BJ (cell line): Measurements from ENCODE around the gene WDR88. TPM values are rescaled to one million over a fixed set of nuclear protein-coding genes. Genes with fewer than 3 reads are reported as not detected.
"Not testable (repeated sequence)": the region's sequence is repeated elsewhere in the genome, so short reads cannot be mapped to it uniquely, and the experiment has no call there.

ENCODE experiments used
- CTCF ChIA-PET: fragments of 350-600 bp; formaldehyde crosslinking; extraction: SDS; loops from one replicate; lab custom pipeline; 2021; ENCODE audit warnings: antibody characterized with exemption, inconsistent platforms; lab: Yijun Ruan, JAX
- POLR2A ChIA-PET: fragments of 300-600 bp; sonication (Branson Sonifier 250); formaldehyde crosslinking; extraction: SDS; loops from one replicate; lab custom pipeline; 2021; ENCODE audit warnings: antibody characterized with exemption; lab: Charles Lee
- DNase-seq: peaks from one replicate; pipeline ENCODE4 v3.0.0-alpha.2; 2011; ENCODE audit warnings: low read depth
- H3K27me3 ChIP-seq: 2 replicates; pipeline ENCODE4 v1.6.0; 2011; ENCODE audit warnings: low read length; ENCODE audit not compliant: control insufficient read depth, insufficient read depth
- H3K36me3 ChIP-seq: 2 replicates; pipeline ENCODE4 v1.5.1; 2011; ENCODE audit warnings: low read length; ENCODE audit not compliant: control insufficient read depth, insufficient read depth
- H3K4me3 ChIP-seq: 2 replicates; pipeline ENCODE4 v1.5.1; 2011; ENCODE audit warnings: low read depth, mild to moderate bottlenecking, control low read depth, low read length
- polyA plus RNA-seq: library from polyadenylated mRNA; depleted of rRNA; stranded (reverse); fragments of >200 nt; gene quantifications from 2 replicates; pipeline ENCODE4 v1.2.3, GENCODE V29; 2011
- TF ChIP-seq, protein P1 (sequence below): IDR thresholded peaks from 2 replicates; pipeline ENCODE4 v1.5.1; 2011; ENCODE audit warnings: low read depth, mild to moderate bottlenecking, control low read depth, inconsistent platforms, low read length, moderate library complexity; ENCODE audit not compliant: insufficient read depth

The WDR88 gene
- polyA plus RNA-seq, 1 experiment, result not detected

DNA sequence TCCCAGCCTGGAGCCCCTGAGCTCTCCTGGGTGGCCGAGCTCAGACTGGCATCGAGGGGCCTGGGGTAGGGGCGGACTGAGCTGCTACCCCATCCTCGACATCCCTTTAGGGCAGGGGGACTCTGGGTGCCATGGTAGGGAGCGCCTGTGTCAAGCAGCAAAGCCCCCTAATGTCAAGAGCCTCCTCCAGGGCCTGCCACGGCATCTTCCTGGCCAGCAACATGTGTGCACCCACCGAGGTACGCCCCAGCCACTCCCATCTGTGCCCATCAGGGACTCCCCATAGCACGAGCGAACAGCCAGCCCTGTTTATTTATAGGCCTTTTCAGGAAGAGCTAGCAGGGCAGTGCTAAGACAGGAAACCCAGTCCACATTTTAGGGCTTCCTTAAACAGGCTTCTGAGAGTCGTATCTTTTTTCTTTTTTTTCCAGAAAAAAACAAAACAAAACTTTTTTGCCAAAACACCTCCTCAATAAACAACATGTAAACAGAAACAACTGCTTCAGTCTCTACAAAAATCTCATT is 76.5 kb downstream of the WDR88 start:
- CTCF ChIA-PET, result interaction anchor here (1.0 to 2.1 kb wide), 3 partner anchors 10 to 27 kb away, joined by 3 to 6 read pairs (median 4); no protein-coding TSS in a partner anchor
- Histone ChIP-seq H3K4me3 (no peak overlapping the region), H3K36me3 (peaks cover under 1% of the 10 kb centered on the region), H3K27me3 (no peaks in the 10 kb centered on the region)
- POLR2A ChIA-PET, result no interaction called here
- TF ChIP-seq, protein P1, sequence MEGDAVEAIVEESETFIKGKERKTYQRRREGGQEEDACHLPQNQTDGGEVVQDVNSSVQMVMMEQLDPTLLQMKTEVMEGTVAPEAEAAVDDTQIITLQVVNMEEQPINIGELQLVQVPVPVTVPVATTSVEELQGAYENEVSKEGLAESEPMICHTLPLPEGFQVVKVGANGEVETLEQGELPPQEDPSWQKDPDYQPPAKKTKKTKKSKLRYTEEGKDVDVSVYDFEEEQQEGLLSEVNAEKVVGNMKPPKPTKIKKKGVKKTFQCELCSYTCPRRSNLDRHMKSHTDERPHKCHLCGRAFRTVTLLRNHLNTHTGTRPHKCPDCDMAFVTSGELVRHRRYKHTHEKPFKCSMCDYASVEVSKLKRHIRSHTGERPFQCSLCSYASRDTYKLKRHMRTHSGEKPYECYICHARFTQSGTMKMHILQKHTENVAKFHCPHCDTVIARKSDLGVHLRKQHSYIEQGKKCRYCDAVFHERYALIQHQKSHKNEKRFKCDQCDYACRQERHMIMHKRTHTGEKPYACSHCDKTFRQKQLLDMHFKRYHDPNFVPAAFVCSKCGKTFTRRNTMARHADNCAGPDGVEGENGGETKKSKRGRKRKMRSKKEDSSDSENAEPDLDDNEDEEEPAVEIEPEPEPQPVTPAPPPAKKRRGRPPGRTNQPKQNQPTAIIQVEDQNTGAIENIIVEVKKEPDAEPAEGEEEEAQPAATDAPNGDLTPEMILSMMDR, result no peak
- DNase-seq, result no peak

DNA sequence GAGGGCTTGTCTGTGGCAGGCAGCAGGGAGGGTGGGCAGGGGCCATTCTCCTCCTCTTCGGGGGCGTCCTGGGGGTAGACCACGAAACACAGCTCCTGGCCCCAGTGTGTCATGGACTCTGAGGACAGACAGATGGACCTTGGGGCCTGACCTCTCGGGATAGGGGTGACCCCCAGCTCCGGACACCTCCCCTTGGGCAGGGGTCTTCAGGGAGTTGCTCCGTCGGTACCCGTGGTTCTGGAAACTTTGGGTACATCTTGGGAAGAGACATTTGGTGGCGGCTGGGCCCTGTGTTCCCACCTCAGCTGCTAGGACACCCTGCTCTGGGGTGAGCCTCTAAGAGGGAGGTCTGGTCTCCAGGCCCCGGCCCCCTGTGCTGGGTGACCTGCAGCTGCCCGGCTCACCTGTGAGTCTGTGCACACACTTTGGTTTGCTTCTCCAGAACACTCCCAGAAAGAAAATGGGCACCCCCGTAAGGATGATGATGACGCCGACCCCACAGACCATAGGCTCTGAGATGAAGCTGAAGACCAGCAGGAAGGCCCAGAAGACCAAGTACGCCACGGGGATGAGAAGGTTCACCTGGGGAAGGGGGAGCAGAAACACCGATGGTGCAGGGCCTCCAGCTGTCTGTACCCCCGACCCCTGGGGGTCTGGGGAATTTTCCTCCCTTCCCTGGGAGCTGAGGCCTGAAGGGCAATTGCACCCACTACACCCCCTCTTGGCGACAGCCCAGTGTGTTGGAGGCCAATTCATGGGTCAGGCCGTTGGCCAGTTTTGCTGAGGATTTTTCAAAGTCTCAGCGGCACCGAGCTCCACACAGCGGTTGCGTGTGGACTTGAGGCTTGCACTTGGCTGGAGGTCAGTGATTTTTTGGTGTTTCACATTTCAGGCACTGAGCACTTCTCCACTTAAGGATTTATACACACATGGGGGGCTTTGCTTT is 77.3 kb downstream of the WDR88 start:
- ChIA-PET POLR2A (no interaction called here), CTCF (interaction anchor here (0.8 to 2.1 kb wide), 4 partner anchors 9 to 30 kb away, joined by 3 to 6 read pairs (median 4); no protein-coding TSS in a partner anchor)
- Histone ChIP-seq H3K36me3 (no peaks in the 10 kb centered on the region; the same call in none of the 2 replicates), H3K4me3 (no peak overlapping the region), H3K27me3 (no peaks in the 10 kb centered on the region)
- DNase-seq, result no peak
- TF ChIP-seq, protein P1, result no peak

DNA sequence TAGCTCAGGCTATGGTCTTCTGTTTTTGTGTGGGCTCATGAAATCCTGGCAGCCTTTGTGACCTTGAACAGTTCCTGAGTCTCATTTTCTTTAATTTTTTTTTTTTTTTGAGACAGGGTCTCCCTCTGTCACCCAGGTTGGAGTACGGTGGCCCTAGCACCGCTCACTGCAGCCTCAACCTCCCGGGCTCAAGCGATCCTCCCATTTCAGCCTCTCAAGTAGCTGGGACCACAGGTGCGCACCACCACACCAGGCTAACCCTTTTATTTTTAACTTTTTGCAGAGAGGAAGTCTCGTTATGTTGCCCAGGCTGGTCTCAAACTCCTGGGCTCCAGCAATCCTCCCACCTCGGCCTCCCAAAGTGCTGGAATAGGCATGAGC is 77.9 kb downstream of the WDR88 start:
- POLR2A ChIA-PET, DNase-seq, H3K27me3 ChIP-seq, H3K36me3 ChIP-seq, H3K4me3 ChIP-seq: not testable (repeated sequence)
- CTCF ChIA-PET, result interaction anchor here (0.8 to 2.1 kb wide), 3 partner anchors 25 to 29 kb away, joined by 3 to 6 read pairs (median 4); no protein-coding TSS in a partner anchor

DNA sequence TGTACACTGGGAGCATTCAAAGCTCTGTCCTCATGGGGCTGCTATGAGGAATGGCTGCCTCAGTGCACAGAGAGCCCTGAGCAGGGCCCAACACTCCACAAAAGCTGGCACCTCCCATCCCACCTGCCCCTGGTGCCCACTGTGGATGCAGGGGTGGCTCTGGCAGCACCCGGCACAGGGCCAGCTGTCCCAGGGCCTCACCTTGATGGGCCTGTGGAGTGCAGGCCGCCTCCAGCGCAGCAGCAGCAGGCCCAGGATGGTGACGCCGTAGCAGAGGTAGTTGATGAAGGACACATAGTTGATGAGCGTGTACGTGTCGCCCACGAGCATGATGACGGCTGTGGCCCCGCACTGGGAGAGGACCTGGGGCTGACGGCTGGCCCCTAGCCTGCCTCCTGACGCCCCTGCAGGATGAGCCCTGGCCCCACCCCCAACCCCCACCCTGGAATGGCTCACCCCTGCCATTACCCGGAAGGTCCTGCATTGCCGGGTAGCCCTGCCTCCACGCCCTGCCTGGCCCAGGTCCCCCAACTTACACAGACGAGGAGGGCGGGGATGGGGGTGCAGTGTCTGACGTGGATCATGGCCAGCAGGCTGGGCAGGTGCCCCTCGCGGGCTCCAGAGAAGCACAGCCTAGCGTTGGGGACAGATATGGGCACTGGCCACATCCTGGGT is 78.5 kb downstream of the WDR88 start:
- no peaks in the 10 kb centered on the region for H3K27me3 ChIP-seq
- ChIA-PET POLR2A (no interaction called here), CTCF (interaction anchor here (1.5 kb wide), 1 partner anchor 26 kb away, joined by 4 read pairs; no protein-coding TSS in a partner anchor)
- H3K36me3 ChIP-seq, result no peaks in the 10 kb centered on the region; the same call in none of the 2 replicates
- TF ChIP-seq, protein P1, result no peak
- no peak for DNase-seq
- H3K4me3 ChIP-seq, result no peak overlapping the region

DNA sequence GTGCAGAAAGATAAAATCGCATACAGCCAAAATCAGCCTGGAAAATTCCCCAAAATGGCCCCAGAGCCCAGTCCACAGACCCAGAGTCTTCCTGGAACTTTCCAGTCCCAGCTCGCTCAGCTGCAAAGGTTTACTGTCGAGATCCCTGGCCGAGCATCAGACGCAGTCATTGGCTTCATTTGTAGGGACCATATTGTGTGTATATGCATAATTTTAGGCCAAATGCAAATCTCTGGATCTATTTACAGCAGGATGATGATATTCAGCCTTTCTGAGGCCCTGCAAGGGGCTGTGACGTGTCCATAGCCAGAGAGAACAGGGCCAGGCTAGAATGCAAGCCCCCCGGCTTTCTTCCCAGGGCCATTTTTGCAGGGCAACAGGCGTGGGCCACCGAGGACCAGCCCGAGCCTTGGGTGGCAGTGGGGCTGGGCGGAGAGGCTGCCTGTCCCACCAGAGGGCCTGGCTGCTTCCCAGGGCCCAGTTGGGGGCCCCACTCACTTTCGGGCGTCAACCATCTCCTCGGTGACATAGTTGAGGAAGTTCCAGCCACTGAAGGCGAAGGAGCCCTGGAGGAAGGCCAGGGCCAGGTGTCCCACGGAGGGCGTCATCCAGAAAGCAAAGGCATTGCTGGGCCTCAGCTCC is 80.0 kb downstream of the WDR88 start:
- Histone ChIP-seq H3K4me3 (no peak overlapping the region), H3K27me3 (no peaks in the 10 kb centered on the region), H3K36me3 (no peaks in the 10 kb centered on the region; the same call in 1 of the 2 replicates)
- DNase-seq, result no peak
- CTCF ChIA-PET, result interaction anchor here (0.7 kb wide), 1 partner anchor 195 kb away, joined by 5 read pairs; no protein-coding TSS in a partner anchor
- TF ChIP-seq, protein P1, result no peak
- POLR2A ChIA-PET, result no interaction called here
